GM12865 (cell line): Measurements from ENCODE around the gene BARX1.

Source experiments
- DNase-seq: peaks from one replicate; pipeline ENCODE4 v3.0.0; 2010; ENCODE audit warnings: low read depth
- H3K4me3 ChIP-seq: 2 replicates; pipeline ENCODE4 v1.5.1; 2011; ENCODE audit warnings: mild to moderate bottlenecking, low read depth, low read length, control low read depth
- TF ChIP-seq, protein P1 (sequence below): IDR thresholded peaks from 2 replicates; pipeline ENCODE4 v1.5.1; 2011; ENCODE audit warnings: low read length, control low read depth, low read depth, inconsistent platforms; ENCODE audit not compliant: insufficient read depth; ENCODE audit errors: missing control alignments

BARX1 gene

DNA sequence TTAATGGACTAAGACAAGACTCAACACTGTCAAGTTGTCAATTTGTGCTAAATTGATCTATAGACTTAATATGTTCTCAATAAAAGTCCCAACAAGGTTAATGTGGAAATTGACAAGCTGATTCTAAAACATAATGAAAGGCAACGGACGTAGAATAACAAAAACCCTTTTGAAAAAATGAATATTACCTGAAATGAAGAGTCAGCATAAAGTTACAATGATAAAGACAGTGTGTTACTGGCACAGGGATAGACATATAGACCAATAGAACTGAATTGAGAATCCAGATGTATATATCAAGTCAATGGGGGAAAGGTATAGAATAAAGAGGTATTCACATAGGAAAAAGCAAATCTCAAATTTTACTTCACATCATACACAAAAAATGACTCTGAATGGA lies 37.7 kb upstream of the BARX1 start:
- H3K4me3 ChIP-seq, result no peak overlapping the region
- TF ChIP-seq, protein P1, sequence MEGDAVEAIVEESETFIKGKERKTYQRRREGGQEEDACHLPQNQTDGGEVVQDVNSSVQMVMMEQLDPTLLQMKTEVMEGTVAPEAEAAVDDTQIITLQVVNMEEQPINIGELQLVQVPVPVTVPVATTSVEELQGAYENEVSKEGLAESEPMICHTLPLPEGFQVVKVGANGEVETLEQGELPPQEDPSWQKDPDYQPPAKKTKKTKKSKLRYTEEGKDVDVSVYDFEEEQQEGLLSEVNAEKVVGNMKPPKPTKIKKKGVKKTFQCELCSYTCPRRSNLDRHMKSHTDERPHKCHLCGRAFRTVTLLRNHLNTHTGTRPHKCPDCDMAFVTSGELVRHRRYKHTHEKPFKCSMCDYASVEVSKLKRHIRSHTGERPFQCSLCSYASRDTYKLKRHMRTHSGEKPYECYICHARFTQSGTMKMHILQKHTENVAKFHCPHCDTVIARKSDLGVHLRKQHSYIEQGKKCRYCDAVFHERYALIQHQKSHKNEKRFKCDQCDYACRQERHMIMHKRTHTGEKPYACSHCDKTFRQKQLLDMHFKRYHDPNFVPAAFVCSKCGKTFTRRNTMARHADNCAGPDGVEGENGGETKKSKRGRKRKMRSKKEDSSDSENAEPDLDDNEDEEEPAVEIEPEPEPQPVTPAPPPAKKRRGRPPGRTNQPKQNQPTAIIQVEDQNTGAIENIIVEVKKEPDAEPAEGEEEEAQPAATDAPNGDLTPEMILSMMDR, result no peak
- DNase-seq, result no peak

DNA sequence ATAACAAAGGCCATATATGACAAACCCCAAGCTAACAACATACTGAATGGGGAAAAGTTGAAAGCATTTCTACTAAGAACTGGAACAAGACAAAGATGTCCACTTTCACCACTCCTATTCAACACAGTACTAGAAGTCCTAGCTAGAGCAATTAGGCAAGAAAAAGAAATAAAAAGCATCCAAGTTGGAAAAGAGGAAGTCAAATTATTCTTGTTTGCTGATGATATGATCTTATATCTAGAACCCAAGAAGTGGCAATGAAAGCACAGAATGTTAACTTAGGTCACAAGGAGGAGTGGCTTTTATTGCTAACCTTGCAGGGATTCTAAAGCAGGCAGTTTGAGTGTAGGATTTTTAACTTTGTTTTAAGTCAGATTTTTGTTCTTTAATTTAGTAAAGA lies 35.3 kb upstream of the BARX1 start:
- DNase-seq, result no peak
- TF ChIP-seq, protein P1, result no peak

DNA sequence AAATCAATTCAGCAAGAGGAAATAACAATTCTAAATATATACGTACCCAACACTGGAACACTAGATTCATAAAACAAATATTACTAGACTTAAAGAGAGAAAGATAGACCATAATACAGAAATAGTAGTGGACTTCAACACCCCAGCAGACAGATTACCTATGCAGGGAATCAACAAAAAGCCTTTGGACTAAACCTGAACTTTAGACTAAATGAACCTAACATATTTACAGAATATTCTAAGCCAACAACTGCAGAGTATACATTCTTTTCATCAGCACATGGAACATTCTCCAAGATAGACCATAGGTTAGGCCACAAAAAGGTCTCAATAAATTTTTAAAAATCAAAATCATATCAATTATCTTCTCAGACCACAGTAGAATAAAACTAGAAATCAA lies 32.9 kb upstream of the BARX1 start:
- TF ChIP-seq, protein P1, result no peak
- no peak overlapping the region for H3K4me3 ChIP-seq
- no peak for DNase-seq

More for the DNA sequence above, 35.3 kb upstream of the BARX1 start:
- H3K4me3 ChIP-seq, result no peak overlapping the region

DNA sequence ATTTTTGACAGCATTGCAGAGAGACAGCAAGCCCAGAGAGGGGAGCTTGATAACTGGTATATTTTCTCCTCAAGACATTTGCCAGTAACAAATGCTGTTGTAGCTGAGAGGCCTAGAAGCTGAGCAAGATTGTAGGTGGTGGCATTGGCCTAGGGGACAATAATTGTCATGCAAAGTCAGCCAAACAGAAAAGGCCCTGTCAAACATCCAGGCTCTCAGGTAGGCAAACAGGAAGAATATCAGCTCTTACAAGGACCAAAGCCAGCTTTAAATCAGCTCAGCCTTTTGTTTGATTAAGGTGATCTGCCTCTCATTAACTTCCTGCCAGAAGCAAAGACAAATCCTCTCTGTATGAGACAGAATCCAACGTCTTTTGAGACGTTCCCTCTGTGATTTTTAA lies 29.7 kb upstream of the BARX1 start:
- no peak for DNase-seq
- no peak overlapping the region for H3K4me3 ChIP-seq
- TF ChIP-seq, protein P1, result no peak

DNA sequence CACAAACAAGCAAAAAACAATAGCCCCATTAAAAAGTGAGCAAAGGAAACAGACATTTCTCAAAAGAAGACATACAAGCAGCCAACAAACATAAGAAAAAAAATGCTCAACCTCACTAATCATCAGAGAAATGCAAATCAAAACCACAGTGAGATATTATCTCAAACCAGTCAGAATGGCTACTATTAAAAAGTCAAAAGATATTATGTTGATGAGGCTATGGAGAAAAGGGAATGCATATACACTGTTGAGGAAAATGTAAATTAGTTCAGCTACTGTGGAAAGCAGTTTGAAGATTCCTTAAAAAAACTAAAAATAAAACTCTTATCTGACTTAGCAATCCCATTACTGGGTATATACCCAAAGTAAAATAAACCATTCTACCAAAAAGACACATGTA lies 28.7 kb upstream of the BARX1 start:
- TF ChIP-seq, protein P1, result no peak
- DNase-seq, result no peak
- H3K4me3 ChIP-seq, result no peak overlapping the region

DNA sequence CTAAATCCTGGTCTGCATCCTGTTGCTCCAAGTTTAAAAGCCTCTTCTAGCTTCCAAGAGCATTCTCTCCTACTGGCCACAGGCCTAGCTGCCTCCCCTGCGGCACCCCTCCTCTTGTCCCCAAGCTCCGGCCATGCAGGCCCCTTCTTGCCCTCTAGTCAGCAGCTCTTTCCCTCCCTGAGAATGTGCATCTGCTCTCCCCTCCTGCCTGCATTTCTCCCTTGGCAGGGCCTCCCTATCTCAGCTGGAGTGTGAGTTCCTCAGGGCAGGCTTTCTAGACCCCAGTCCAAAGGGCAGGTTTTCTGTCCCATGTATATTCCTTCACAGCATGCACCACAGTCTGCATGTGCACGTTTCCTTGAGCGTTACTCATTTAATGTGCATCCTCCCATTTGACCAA lies 24.6 kb upstream of the BARX1 start:
- H3K4me3 ChIP-seq, result no peak overlapping the region
- DNase-seq, result no peak
- TF ChIP-seq, protein P1, result no peak

DNA sequence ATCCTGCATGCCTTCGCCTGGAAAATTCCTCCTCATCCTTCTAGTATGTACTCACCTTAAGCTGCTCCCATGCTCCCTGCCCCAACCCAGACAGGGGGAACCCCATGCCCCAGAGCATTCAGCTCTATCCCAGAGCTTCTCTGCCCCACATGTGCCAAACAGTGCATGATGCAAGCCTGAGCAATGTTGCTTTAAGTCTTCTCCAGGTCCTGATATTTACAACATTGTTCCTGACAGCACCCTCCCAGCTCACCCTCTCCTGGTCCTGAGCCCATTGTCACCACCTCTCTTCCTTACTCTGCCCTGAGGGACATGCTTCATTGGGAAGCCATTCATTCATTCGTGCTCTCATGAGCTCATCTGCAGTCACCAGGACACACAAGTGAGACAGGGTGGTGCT lies 23.4 kb upstream of the BARX1 start:
- no peak for DNase-seq
- no peak overlapping the region for H3K4me3 ChIP-seq
- TF ChIP-seq, protein P1, result no peak
